ENCODE measurements around the gene EYS. TPM values are rescaled to one million over a fixed set of nuclear protein-coding genes. Genes with fewer than 3 reads are reported as not detected.
"Not testable (repeated sequence)": the region's sequence is repeated elsewhere in the genome, so short reads cannot be mapped to it uniquely, and the experiment has no call there.

The EYS gene
- total RNA-seq, 1 donor from 2014 or later = 2.1 TPM

DNA sequence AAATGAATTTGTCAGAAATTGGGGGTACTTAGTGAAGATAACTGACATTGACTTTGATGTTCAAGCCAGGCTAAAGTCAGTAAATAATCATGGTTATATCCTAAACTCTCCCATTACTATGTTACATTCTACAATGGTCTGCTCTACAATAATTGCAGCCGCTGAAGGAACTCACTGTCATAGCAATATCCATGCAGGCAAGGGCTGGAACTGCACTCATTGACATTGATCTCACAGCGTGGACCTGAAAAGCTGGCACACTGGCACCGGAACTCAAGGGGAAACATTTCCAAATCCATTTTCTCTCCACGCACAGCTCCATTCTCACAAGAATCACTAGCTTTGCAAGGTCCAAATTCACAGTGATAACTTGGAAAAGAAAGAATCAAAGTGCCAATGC, 702.7 kb downstream of the EYS start:
- peaks cover 0 to 2% (median 0%) of the 10 kb centered on the region in 3 donors for H3K9me3 ChIP-seq (ENCODE audit: control insufficient read depth in 3 of 3, low read length in 3 of 3)
- H3K27me3 ChIP-seq (ENCODE audit: control insufficient read depth in 3 of 3, insufficient read depth in 3 of 3, low read length in 3 of 3) = no peaks in the 10 kb centered on the region

DNA sequence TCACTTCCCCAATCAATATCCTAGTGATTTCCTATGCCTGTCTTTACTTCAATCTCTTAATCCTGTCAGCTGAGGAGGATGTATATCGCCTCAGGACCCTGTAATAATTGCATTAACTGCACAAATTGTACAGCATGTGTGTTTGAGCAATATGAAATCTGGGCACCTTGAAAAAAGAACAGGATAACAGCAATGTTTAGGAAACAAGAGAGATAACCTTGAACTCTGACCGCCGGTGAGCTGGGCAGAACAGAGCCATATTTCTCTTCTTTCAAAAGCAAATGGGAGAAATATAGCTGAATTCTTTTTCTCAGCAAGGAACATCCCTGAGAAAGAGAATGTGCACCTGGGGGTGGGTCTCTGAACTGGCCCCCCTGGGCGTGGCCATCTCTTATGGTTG, 704.1 kb downstream of the EYS start:
- H3K27ac ChIP-seq (ENCODE audit: low read depth, low read length); H3K9me3 ChIP-seq (ENCODE audit: control insufficient read depth in 3 of 3, low read length in 3 of 3); H3K4me3 ChIP-seq (ENCODE audit: low read length in 3 of 3); H3K27me3 ChIP-seq (ENCODE audit: control insufficient read depth in 3 of 3, insufficient read depth in 3 of 3, low read length in 3 of 3); H3K9ac ChIP-seq (ENCODE audit: low read depth in 1 of 3, low read length in 3 of 3); H3K36me3 ChIP-seq (ENCODE audit: control insufficient read depth in 3 of 3, insufficient read depth in 3 of 3, low read length in 3 of 3); H3K4me1 ChIP-seq (ENCODE audit: control insufficient read depth in 3 of 3, insufficient read depth in 3 of 3, low read length in 3 of 3): not testable (repeated sequence)

More for the DNA sequence above, 702.7 kb downstream of the EYS start:
- no peaks in the 10 kb centered on the region for H3K4me1 ChIP-seq (ENCODE audit: control insufficient read depth in 3 of 3, insufficient read depth in 3 of 3, low read length in 3 of 3)
- H3K36me3 ChIP-seq (ENCODE audit: control insufficient read depth in 3 of 3, insufficient read depth in 3 of 3, low read length in 3 of 3) = no peaks in the 10 kb centered on the region
- H3K9ac ChIP-seq (ENCODE audit: low read depth in 1 of 3, low read length in 3 of 3) = no peak overlapping the region
- no peak overlapping the region for H3K4me3 ChIP-seq (ENCODE audit: low read length in 3 of 3)
- H3K27ac ChIP-seq (ENCODE audit: low read depth, low read length) = no peak overlapping the region

DNA sequence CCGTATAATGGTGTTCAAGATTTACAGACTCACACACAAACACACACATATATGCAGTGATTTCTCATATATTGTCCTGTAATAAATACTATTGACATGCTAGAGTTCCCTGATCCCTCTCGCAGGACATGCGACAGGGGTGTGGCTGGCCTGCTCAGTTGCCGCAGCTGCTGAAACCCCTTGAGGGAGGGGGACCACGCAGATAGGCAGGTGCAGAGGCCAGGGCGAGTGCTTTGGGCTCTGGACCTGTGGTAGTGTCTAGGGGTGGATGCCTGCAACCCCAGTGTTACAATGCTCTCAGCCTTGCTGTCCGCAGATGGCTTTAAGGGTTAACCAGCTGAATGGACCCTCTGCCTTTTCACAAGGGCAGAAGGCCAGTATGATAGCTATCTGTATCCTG, 706.2 kb downstream of the EYS start:
- H3K27me3 ChIP-seq (ENCODE audit: control insufficient read depth in 3 of 3, insufficient read depth in 3 of 3, low read length in 3 of 3) = no peaks in the 10 kb centered on the region
- no peaks in the 10 kb centered on the region for H3K4me1 ChIP-seq (ENCODE audit: control insufficient read depth in 3 of 3, insufficient read depth in 3 of 3, low read length in 3 of 3)
- no peak overlapping the region for H3K4me3 ChIP-seq (ENCODE audit: low read length in 3 of 3)
- no peak overlapping the region for H3K27ac ChIP-seq (ENCODE audit: low read depth, low read length)
- no peaks in the 10 kb centered on the region for H3K36me3 ChIP-seq (ENCODE audit: control insufficient read depth in 3 of 3, insufficient read depth in 3 of 3, low read length in 3 of 3)
- H3K9ac ChIP-seq (ENCODE audit: low read depth in 1 of 3, low read length in 3 of 3) = no peak overlapping the region
- H3K9me3 ChIP-seq (ENCODE audit: control insufficient read depth in 3 of 3, low read length in 3 of 3) = peaks cover 0 to 2% (median 0%) of the 10 kb centered on the region in 3 donors

DNA sequence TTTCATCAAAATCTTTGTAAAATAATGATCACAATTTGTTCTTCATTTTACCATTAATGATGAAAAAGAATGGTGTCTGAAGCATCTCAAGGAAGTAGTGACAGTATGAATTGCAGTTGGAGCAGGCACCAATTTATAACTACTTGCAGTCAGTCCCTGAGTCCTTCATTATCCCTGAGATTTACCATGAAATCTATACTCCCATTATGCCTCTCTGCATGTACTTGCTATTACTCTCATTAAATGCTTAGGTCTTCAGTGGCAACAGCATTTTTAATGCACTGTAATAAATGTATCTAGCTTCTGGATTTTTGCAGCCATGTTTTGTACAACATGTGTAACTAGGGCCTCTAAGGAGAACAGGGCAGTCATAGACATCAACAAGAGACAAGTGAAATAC, 708.8 kb downstream of the EYS start:
- no peaks in the 10 kb centered on the region for H3K36me3 ChIP-seq (ENCODE audit: control insufficient read depth in 3 of 3, insufficient read depth in 3 of 3, low read length in 3 of 3)
- no peaks in the 10 kb centered on the region for H3K27me3 ChIP-seq (ENCODE audit: control insufficient read depth in 3 of 3, insufficient read depth in 3 of 3, low read length in 3 of 3)
- H3K4me1 ChIP-seq (ENCODE audit: control insufficient read depth in 3 of 3, insufficient read depth in 3 of 3, low read length in 3 of 3) = no peaks in the 10 kb centered on the region
- no peak overlapping the region for H3K4me3 ChIP-seq (ENCODE audit: low read length in 3 of 3)
- H3K9me3 ChIP-seq (ENCODE audit: control insufficient read depth in 3 of 3, low read length in 3 of 3) = peaks cover 0 to 2% (median 0%) of the 10 kb centered on the region in 3 donors
- no peak overlapping the region for H3K9ac ChIP-seq (ENCODE audit: low read depth in 1 of 3, low read length in 3 of 3)
- H3K27ac ChIP-seq (ENCODE audit: low read depth, low read length) = no peak overlapping the region

DNA sequence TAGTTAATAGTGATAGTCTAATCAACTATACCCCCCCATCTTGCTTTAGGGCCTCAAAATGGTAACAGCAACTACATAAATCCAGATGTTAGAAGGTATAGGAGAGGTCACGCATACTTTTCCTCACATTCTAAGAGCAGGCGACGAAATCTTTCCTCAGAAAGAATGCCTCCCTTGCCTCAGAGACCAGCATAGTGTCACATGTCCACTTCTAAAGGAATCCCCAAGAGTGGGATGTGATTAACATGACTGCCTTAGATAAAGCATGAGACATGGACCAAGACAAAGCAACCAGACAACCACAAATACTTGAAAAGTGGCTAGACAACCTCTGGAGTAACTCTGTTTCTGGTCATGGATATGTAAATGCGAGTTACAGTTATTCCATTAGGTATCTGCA, 710.7 kb downstream of the EYS start:
- Histone ChIP-seq H3K36me3 (ENCODE audit: control insufficient read depth in 3 of 3, insufficient read depth in 3 of 3, low read length in 3 of 3) (no peaks in the 10 kb centered on the region), H3K9ac (ENCODE audit: low read depth in 1 of 3, low read length in 3 of 3) (no peak overlapping the region), H3K9me3 (ENCODE audit: control insufficient read depth in 3 of 3, low read length in 3 of 3) (peaks cover 0 to 2% (median 0%) of the 10 kb centered on the region in 3 donors), H3K27ac (ENCODE audit: low read depth, low read length) (no peak overlapping the region), H3K4me3 (ENCODE audit: low read length in 3 of 3) (no peak overlapping the region), H3K4me1 (ENCODE audit: control insufficient read depth in 3 of 3, insufficient read depth in 3 of 3, low read length in 3 of 3) (no peaks in the 10 kb centered on the region), H3K27me3 (ENCODE audit: control insufficient read depth in 3 of 3, insufficient read depth in 3 of 3, low read length in 3 of 3) (no peaks in the 10 kb centered on the region)

DNA sequence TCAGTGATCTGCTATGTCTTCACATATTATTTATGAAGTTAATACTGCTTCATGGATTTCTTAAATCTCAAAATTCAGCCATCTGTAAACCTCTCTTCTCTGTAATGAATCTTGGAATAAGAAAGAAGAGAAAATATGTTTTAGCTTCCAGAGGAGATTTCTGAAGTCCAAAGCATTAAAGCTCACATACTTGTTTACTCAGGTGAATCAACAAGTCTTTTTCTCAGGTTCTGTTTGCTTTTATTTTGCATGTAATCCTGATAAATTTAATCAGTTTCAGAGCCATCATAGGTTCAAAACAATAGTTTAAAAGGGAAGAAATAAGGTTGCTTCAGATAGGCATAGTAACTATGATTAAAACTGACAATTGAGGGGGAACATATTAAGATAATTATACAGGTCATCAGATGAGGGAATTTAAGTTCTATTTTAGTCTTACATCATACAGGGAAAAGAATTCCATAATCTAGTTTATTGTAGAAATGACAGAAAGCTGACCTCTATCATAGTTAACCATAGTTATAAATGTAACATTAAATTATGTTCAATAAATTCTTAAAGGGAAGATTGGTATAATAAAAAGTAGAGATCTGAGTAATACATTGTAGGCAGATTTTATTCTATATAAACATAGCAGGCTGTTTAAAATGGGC, 716.2 kb downstream of the EYS start:
- no peak overlapping the region for H3K27ac ChIP-seq (ENCODE audit: low read depth, low read length)
- H3K4me1 ChIP-seq (ENCODE audit: control insufficient read depth in 3 of 3, insufficient read depth in 3 of 3, low read length in 3 of 3) = no peaks in the 10 kb centered on the region
- no peaks in the 10 kb centered on the region for H3K9me3 ChIP-seq (ENCODE audit: control insufficient read depth in 3 of 3, low read length in 3 of 3)
- H3K36me3 ChIP-seq (ENCODE audit: control insufficient read depth in 3 of 3, insufficient read depth in 3 of 3, low read length in 3 of 3) = no peaks in the 10 kb centered on the region
- H3K27me3 ChIP-seq (ENCODE audit: control insufficient read depth in 3 of 3, insufficient read depth in 3 of 3, low read length in 3 of 3) = no peaks in the 10 kb centered on the region
- H3K9ac ChIP-seq (ENCODE audit: low read depth in 1 of 3, low read length in 3 of 3) = no peak overlapping the region
- H3K4me3 ChIP-seq (ENCODE audit: low read length in 3 of 3) = no peak overlapping the region

DNA sequence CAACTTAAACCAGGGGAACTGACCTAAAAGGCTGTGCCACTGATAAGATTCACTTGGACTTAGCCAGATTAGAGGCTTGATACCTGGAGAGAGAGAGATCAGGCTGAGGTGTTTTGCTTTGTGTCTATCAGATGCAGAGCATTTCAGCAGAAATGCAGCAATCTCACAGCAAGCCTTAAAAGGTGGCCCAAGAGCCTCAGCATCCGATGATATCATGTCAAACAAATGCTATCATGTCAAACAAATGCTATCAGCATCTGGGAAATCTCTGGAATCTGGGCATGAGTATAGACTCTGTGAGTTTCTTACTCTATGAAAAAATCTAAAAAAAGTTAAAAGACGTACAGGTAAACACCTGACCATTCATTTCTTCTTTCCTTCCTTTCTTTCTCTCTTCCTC, 718.9 kb downstream of the EYS start:
- Histone ChIP-seq H3K4me3 (ENCODE audit: low read length in 3 of 3) (no peak overlapping the region), H3K36me3 (ENCODE audit: control insufficient read depth in 3 of 3, insufficient read depth in 3 of 3, low read length in 3 of 3) (no peaks in the 10 kb centered on the region), H3K27ac (ENCODE audit: low read depth, low read length) (no peak overlapping the region), H3K9ac (ENCODE audit: low read depth in 1 of 3, low read length in 3 of 3) (no peak overlapping the region), H3K4me1 (ENCODE audit: control insufficient read depth in 3 of 3, insufficient read depth in 3 of 3, low read length in 3 of 3) (no peaks in the 10 kb centered on the region), H3K27me3 (ENCODE audit: control insufficient read depth in 3 of 3, insufficient read depth in 3 of 3, low read length in 3 of 3) (no peaks in the 10 kb centered on the region), H3K9me3 (ENCODE audit: control insufficient read depth in 3 of 3, low read length in 3 of 3) (no peaks in the 10 kb centered on the region)

DNA sequence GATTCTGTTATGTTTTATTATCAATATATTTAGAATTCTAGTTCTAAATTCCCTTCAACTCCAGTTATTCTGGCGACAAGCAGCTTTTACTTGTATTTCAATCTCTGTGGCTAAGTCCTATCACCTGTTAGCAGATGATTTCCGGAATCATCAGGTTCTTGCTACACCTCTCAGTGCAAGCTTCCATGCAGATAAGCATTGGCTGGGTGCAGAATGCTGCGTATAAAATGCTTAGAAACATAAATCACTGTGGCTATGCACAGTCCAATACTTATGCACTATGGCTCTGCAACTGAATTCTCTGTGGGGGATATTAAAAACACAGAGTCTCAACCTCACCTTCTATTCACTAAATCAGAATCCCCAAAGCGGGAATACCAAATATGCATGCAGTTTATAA, 720.0 kb downstream of the EYS start:
- no peaks in the 10 kb centered on the region for H3K27me3 ChIP-seq (ENCODE audit: control insufficient read depth in 3 of 3, insufficient read depth in 3 of 3, low read length in 3 of 3)
- no peak overlapping the region for H3K4me3 ChIP-seq (ENCODE audit: low read length in 3 of 3)
- no peaks in the 10 kb centered on the region for H3K4me1 ChIP-seq (ENCODE audit: control insufficient read depth in 3 of 3, insufficient read depth in 3 of 3, low read length in 3 of 3)
- no peaks in the 10 kb centered on the region for H3K36me3 ChIP-seq (ENCODE audit: control insufficient read depth in 3 of 3, insufficient read depth in 3 of 3, low read length in 3 of 3)
- no peak overlapping the region for H3K27ac ChIP-seq (ENCODE audit: low read depth, low read length)
- no peak overlapping the region for H3K9ac ChIP-seq (ENCODE audit: low read depth in 1 of 3, low read length in 3 of 3)
- H3K9me3 ChIP-seq (ENCODE audit: control insufficient read depth in 3 of 3, low read length in 3 of 3) = no peaks in the 10 kb centered on the region

DNA sequence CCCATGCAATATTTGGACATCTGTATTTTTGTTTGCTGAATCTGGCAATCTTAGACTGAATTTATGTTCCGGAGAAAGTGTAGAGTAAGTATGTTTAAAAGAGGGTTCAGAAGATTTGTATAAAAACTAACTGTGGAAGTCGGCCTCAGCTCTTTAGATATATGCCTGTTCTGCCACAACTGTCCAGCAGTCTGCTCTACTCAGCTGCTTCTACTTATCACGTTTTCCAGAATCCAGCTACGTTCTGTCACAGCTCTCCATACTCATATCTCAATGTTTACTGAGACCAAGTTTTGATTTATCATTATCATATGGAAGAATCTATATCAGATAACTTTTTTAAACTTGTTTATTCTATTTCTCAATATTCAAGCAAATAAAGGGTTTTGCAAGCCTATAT, 721.3 kb downstream of the EYS start:
- H3K36me3 ChIP-seq (ENCODE audit: control insufficient read depth in 3 of 3, insufficient read depth in 3 of 3, low read length in 3 of 3) = no peaks in the 10 kb centered on the region
- no peak overlapping the region for H3K27ac ChIP-seq (ENCODE audit: low read depth, low read length)
- no peaks in the 10 kb centered on the region for H3K4me1 ChIP-seq (ENCODE audit: control insufficient read depth in 3 of 3, insufficient read depth in 3 of 3, low read length in 3 of 3)
- no peak overlapping the region for H3K4me3 ChIP-seq (ENCODE audit: low read length in 3 of 3)
- H3K9ac ChIP-seq (ENCODE audit: low read depth in 1 of 3, low read length in 3 of 3) = no peak overlapping the region
- H3K27me3 ChIP-seq (ENCODE audit: control insufficient read depth in 3 of 3, insufficient read depth in 3 of 3, low read length in 3 of 3) = no peaks in the 10 kb centered on the region
- H3K9me3 ChIP-seq (ENCODE audit: control insufficient read depth in 3 of 3, low read length in 3 of 3) = no peaks in the 10 kb centered on the region

DNA sequence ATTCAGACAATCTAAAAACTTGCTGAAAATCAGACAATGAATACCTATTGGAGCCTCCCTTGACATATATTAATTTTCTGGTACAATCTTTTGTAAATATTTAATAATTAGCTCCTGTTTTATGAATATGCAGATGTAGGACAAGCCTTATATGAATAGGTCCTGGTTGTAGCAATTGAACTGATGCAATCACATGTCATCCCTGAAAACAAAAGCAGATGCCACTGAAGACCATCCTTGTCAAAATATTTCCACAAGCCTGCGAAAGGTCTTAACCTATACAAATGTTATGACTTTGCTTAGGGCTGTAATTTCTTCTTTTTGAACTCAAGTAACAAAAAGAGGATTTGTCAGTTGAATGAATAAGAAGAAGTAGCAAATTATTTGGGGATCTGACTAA, 722.1 kb downstream of the EYS start:
- no peaks in the 10 kb centered on the region for H3K4me1 ChIP-seq (ENCODE audit: control insufficient read depth in 3 of 3, insufficient read depth in 3 of 3, low read length in 3 of 3)
- no peak overlapping the region for H3K27ac ChIP-seq (ENCODE audit: low read depth, low read length)
- no peaks in the 10 kb centered on the region for H3K36me3 ChIP-seq (ENCODE audit: control insufficient read depth in 3 of 3, insufficient read depth in 3 of 3, low read length in 3 of 3)

More for the DNA sequence above, 722.1 kb downstream of the EYS start:
- Histone ChIP-seq H3K27me3 (ENCODE audit: control insufficient read depth in 3 of 3, insufficient read depth in 3 of 3, low read length in 3 of 3) (no peaks in the 10 kb centered on the region), H3K9ac (ENCODE audit: low read depth in 1 of 3, low read length in 3 of 3) (no peak overlapping the region), H3K9me3 (ENCODE audit: control insufficient read depth in 3 of 3, low read length in 3 of 3) (no peaks in the 10 kb centered on the region), H3K4me3 (ENCODE audit: low read length in 3 of 3) (no peak overlapping the region)

Measured in skeletal muscle tissue (tissue), 4 donors.